Glutamatergic neuron (in vitro differentiated cells): ENCODE measurements around the gene TAF12. TPM values are rescaled to one million over a fixed set of nuclear protein-coding genes. Genes with fewer than 3 reads are reported as not detected.
A peak's percentile ranks its signal among the peaks of the same experiment; 100 is the strongest.
"Not testable (repeated sequence)": the region's sequence is repeated elsewhere in the genome, so short reads cannot be mapped to it uniquely, and the experiment has no call there.

ENCODE experiments used
- DNase-seq: peaks from one replicate; pipeline ENCODE4 v3.0.0; 2022
- H3K27ac Mint-ChIP-seq: one replicate; pipeline ENCODE4 v1.8.0; 2020; ENCODE audit warnings: mild to moderate bottlenecking, mixed read lengths, inconsistent platforms; ENCODE audit not compliant: unreplicated experiment
- H3K27me3 Mint-ChIP-seq: one replicate; pipeline ENCODE4 v1.8.0; 2020; ENCODE audit warnings: mild to moderate bottlenecking, moderate library complexity, mixed read lengths, inconsistent platforms; ENCODE audit not compliant: unreplicated experiment
- H3K36me3 Mint-ChIP-seq: one replicate; pipeline ENCODE4 v1.8.0; 2020; ENCODE audit warnings: mild to moderate bottlenecking, mixed read lengths, inconsistent platforms; ENCODE audit not compliant: unreplicated experiment
- H3K4me1 Mint-ChIP-seq: one replicate; pipeline ENCODE4 v1.8.0; 2020; ENCODE audit warnings: mild to moderate bottlenecking, low read depth, mixed read lengths, inconsistent platforms; ENCODE audit not compliant: unreplicated experiment
- H3K4me3 Mint-ChIP-seq: one replicate; pipeline ENCODE4 v1.8.0; 2020; ENCODE audit warnings: mild to moderate bottlenecking, mixed read lengths, inconsistent platforms; ENCODE audit not compliant: unreplicated experiment
- H3K9me3 Mint-ChIP-seq: one replicate; pipeline ENCODE4 v1.8.0; 2020; ENCODE audit warnings: mild to moderate bottlenecking, moderate library complexity, mixed read lengths, inconsistent platforms; ENCODE audit not compliant: unreplicated experiment
- total RNA-seq: library from RNA; stranded (reverse); fragmentation: NEBNext Ultra II Directional; extraction: Animal tissue kit (Norgen Biotek cat#: 25700); gene quantifications from one replicate; pipeline ENCODE4 v1.2.1, GENCODE V29; 2021; ENCODE audit not compliant: unreplicated experiment
- TF ChIP-seq, protein P1 (sequence below): fragments of 200-600 bp; sonication (generic); IDR thresholded peaks from one replicate; pipeline ENCODE4 v1.5.0; 2021; ENCODE audit not compliant: partially characterized antibody, unreplicated experiment

Gene TAF12
- total RNA-seq, 1 donor from 2014 or later, result 15.2 TPM

DNA sequence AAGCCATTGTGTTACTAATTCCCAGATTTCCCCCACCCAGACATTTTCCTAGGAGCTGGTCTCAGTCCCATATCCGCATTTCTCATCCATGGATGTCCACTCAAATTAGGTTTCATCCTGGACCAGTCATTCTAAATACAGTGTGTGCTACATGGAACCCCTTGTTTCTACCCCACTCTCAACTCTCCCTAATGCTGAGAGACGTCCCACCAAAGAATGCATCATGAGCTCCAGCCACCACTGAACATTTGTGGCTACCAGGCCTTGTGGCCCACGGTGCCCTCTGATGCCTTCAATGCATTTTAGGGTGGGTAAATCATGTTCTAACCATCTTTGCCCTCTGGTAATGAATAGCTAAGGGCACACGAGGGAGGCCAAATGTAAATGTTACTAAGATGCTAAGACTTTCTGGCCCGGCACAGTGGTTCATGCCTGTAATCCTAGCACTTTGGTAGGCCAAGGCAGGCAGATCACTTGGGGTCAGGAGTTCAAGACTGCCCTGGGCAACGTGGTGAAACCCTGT lies 64.1 kb downstream of the TAF12 start:
- no peaks in the 10 kb centered on the region for H3K36me3 Mint-ChIP-seq
- H3K4me1 Mint-ChIP-seq, result peaks cover 13% of the 10 kb centered on the region
- no peak for DNase-seq
- TF ChIP-seq, protein P1, sequence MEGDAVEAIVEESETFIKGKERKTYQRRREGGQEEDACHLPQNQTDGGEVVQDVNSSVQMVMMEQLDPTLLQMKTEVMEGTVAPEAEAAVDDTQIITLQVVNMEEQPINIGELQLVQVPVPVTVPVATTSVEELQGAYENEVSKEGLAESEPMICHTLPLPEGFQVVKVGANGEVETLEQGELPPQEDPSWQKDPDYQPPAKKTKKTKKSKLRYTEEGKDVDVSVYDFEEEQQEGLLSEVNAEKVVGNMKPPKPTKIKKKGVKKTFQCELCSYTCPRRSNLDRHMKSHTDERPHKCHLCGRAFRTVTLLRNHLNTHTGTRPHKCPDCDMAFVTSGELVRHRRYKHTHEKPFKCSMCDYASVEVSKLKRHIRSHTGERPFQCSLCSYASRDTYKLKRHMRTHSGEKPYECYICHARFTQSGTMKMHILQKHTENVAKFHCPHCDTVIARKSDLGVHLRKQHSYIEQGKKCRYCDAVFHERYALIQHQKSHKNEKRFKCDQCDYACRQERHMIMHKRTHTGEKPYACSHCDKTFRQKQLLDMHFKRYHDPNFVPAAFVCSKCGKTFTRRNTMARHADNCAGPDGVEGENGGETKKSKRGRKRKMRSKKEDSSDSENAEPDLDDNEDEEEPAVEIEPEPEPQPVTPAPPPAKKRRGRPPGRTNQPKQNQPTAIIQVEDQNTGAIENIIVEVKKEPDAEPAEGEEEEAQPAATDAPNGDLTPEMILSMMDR, result no peak
- no peak overlapping the region for H3K4me3 Mint-ChIP-seq
- H3K27me3 Mint-ChIP-seq, result peaks cover 2% of the 10 kb centered on the region
- H3K27ac Mint-ChIP-seq, result no peak overlapping the region
- peaks cover 10% of the 10 kb centered on the region for H3K9me3 Mint-ChIP-seq

DNA sequence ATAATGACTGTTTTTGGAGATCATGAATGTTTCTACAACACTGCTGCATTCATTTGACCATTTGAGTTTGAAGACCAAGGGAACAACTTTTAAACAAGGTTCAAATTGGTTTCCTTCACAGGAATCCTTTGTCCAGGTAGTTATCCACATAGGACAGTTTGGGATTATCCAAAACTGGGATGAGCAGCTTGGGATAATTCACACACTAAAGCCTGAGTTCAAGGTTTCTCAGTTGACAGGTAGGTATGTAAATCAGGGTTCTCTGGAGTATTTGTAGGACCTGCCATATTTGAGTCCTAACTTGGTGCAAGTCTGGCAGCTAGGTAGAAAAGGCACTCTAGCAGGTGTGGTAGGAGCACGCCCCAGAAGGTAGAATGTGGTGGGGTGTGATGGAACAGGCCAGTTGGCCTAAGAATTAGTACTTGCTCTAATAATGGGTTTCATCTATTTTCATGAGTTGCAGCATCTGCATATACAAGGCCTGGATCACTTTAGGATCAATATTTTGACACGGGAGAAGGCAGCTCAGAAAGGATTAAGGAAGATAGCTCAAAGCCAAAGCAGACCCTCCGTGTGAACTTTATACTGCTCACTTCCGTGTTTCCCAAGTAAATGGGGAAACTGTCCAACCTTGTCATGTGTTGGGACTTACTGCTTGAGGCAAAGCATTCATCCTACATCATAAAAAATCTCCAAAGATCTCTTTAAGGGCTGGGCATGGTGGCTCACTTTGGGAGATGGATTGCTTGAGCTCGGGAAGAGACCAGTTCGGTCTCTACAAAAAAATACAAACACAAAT lies 64.9 kb downstream of the TAF12 start:
- TF ChIP-seq, protein P1, result no peak
- peaks cover 13% of the 10 kb centered on the region for H3K4me1 Mint-ChIP-seq
- peaks cover 10% of the 10 kb centered on the region for H3K9me3 Mint-ChIP-seq
- H3K27me3 Mint-ChIP-seq, result peaks cover 2% of the 10 kb centered on the region
- no peaks in the 10 kb centered on the region for H3K36me3 Mint-ChIP-seq
- DNase-seq, result no peak
- H3K27ac Mint-ChIP-seq, result peak overlapping the region; percentile 33
- H3K4me3 Mint-ChIP-seq, result no peak overlapping the region

DNA sequence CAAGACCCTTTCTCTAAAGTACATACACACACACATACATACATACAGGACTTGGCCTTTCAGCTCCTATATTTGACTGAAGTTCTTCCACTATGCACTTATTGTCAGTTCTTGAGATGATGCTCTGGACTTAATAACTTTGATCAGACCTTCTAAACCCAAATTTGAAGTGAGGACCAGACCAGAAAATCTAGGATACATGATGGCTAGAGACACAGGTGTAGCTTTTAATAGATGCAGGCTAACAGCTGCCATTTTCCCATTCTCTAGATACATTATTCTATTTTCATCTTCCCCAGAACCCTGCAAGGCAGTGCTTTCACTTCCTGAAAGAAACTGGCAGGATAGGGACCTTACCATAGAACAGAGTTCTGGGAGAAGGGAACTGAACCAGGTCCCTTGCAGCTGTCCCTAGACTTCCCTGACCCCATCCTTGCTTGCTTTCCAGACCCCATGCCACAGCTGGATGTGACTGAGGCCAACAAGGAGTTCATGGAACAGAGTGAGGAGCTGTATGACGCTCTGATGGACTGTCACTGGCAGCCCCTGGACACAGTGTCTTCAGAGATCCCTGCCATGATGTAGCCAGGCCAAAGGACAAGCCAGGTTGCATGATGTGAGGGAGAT lies 65.7 kb downstream of the TAF12 start:
- TF ChIP-seq, protein P1, result no peak
- H3K36me3 Mint-ChIP-seq, result no peaks in the 10 kb centered on the region
- H3K9me3 Mint-ChIP-seq, result peaks cover 8% of the 10 kb centered on the region
- no peak for DNase-seq
- peaks cover 13% of the 10 kb centered on the region for H3K4me1 Mint-ChIP-seq
- H3K27ac Mint-ChIP-seq, result no peak overlapping the region
- peaks cover 2% of the 10 kb centered on the region for H3K27me3 Mint-ChIP-seq
- H3K4me3 Mint-ChIP-seq, result no peak overlapping the region

DNA sequence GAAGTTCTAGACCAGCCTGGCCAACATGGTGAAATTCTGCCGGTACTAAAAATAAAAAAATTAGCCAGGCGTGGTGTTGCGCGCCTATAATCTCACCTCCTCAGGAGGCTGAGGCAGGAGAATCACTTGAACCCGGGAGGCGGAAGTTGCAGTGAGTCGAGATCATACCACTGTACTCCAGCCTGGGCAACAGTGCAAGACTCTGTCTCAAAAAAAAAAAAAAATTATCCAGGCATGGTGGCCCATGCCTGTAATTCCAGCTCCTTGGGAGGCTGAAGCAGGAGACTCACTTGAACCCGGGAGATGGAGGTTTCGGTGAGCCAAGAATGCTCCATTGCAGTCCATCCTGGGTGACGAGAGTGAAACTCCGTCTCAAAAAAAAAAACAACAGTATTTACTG lies 69.3 kb downstream of the TAF12 start:
- H3K4me3 Mint-ChIP-seq, result no peak overlapping the region
- TF ChIP-seq, protein P1, result no peak
- H3K36me3 Mint-ChIP-seq, result no peaks in the 10 kb centered on the region
- DNase-seq, result no peak
- no peaks in the 10 kb centered on the region for H3K27me3 Mint-ChIP-seq
- no peak overlapping the region for H3K27ac Mint-ChIP-seq
- no peaks in the 10 kb centered on the region for H3K9me3 Mint-ChIP-seq
- H3K4me1 Mint-ChIP-seq, result peaks cover 2% of the 10 kb centered on the region

DNA sequence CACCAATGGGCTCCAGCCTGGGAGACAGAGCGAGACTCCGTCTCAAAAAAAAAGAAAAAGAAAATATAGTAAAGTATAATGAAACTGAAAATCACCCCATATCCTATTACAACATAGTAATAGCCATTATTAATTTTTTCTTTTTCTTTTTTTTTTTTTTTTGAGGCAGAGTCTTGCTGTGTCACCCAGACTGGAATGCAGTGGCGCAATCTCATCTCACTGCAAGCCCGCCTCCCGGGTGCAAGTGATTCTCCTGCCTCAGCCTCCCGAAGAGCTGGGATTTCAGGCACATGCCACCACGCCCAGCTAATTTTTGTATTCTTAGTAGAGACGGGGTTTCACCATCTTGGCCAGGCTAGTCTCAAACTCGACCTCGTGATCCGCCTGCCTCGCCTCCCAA lies 70.0 kb downstream of the TAF12 start:
- H3K4me3 Mint-ChIP-seq, DNase-seq, H3K27ac Mint-ChIP-seq, H3K27me3 Mint-ChIP-seq, H3K9me3 Mint-ChIP-seq, H3K4me1 Mint-ChIP-seq, H3K36me3 Mint-ChIP-seq: not testable (repeated sequence)
